ENCODE results near the gene AUTS2. TPM values are rescaled to one million over a fixed set of nuclear protein-coding genes. Genes with fewer than 3 reads are reported as not detected.

Gene AUTS2
- total RNA-seq, 5 donors from 2014 or later (not counting 1 experiment from before 2014, with no cell fraction given), result 10.6 to 66.2 (median 37.6) TPM

DNA sequence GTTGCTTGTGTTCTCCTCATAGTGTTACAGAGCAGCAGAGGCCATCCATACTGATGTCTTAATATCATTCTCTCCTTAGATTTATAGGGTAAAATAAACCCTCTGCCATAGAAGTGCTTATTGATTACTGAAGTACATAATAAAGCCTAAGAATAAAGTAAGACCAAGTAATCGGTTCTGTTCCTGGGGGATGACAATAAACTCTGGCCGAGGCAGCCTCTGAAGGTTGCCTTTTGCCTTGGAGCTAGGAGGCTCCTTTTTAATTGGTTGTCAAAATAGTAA lies 822.0 kb downstream of the AUTS2 start:
- Histone ChIP-seq H3K9me3 (no peaks in the 10 kb centered on the region), H3K27ac (ENCODE audit: low read length) (no peak overlapping the region), H3K4me3 (ENCODE audit: control insufficient read depth in 1 of 2, extremely low read depth in 1 of 2, low read length in 1 of 2) (no peak overlapping the region), H3K36me3 (ENCODE audit: control insufficient read depth in 2 of 2, extremely low read depth in 1 of 2, insufficient read depth in 1 of 2, low read length in 1 of 2) (no peaks in the 10 kb centered on the region), H3K27me3 (replicated peaks in 1 of 2; ENCODE audit: control insufficient read depth in 2 of 2, extremely low read depth in 1 of 2, insufficient read depth in 2 of 2, low read length in 1 of 2) (no peaks in the 10 kb centered on the region), H3K4me1 (ENCODE audit: control insufficient read depth in 1 of 2, extremely low read depth in 1 of 2, insufficient read depth in 2 of 2, low read length in 2 of 2) (no peaks in the 10 kb centered on the region)
- Mint-ChIP-seq H3K27ac (no peak overlapping the region), H3K4me1 (peaks cover 0 to 3% (median 0%) of the 10 kb centered on the region in 3 donors), H3K36me3 (no peaks in the 10 kb centered on the region), H3K4me3 (no peak overlapping the region), H3K9me3 (no peaks in the 10 kb centered on the region), H3K27me3 (peaks cover 0 to 3% of the 10 kb centered on the region in 2 donors)
- 60% methylated on average over 2 of the region's 2 CpGs for WGBS (ENCODE audit: insufficient coverage)
- ChIA-PET POLR2A (interaction anchor here in 1 of 2 donors (0.9 kb wide), 1 partner anchor 1851 kb away, joined by 4 read pairs; no protein-coding TSS in a partner anchor), CTCF (interaction anchor here in 1 of 2 donors (0.6 kb wide), 1 partner anchor 1241 kb away, joined by 3 read pairs; no protein-coding TSS in a partner anchor)
- DNase-seq (no peak), ATAC-seq (replicated peaks in 1 of 4) (no peak)

DNA sequence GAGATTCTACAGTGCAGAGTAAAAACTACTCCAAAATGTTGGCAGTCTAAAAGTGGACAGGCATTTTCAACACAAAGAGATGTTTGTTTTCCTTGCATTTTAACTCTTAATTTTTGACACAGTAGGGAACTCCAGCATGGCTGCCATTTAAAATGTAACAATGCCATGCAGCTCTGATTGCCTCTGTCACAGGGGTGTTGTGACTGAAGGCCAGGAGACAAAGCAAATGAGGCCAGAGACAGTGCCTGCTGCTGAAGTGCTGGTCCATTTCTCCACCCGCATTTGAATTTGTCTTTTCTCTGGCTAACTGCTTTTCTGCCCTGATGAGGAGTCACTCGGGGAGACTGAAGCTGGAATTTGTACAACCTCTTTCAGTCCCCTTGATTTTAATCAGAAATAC lies 823.0 kb downstream of the AUTS2 start:
- Mint-ChIP-seq H3K9me3 (no peaks in the 10 kb centered on the region), H3K27ac (no peak overlapping the region), H3K4me1 (no peaks in the 10 kb centered on the region), H3K4me3 (no peak overlapping the region), H3K27me3 (peaks cover 0 to 3% of the 10 kb centered on the region in 2 donors), H3K36me3 (no peaks in the 10 kb centered on the region)
- POLR2A ChIA-PET, result interaction anchor here in 1 of 2 donors (0.9 kb wide), 1 partner anchor 1852 kb away, joined by 4 read pairs; no protein-coding TSS in a partner anchor
- Histone ChIP-seq H3K36me3 (ENCODE audit: control insufficient read depth in 2 of 2, extremely low read depth in 1 of 2, insufficient read depth in 1 of 2, low read length in 1 of 2) (no peaks in the 10 kb centered on the region), H3K4me1 (ENCODE audit: control insufficient read depth in 1 of 2, extremely low read depth in 1 of 2, insufficient read depth in 2 of 2, low read length in 2 of 2) (no peaks in the 10 kb centered on the region), H3K9me3 (no peaks in the 10 kb centered on the region), H3K27me3 (replicated peaks in 1 of 2; ENCODE audit: control insufficient read depth in 2 of 2, extremely low read depth in 1 of 2, insufficient read depth in 2 of 2, low read length in 1 of 2) (no peaks in the 10 kb centered on the region), H3K4me3 (ENCODE audit: control insufficient read depth in 1 of 2, extremely low read depth in 1 of 2, low read length in 1 of 2) (no peak overlapping the region), H3K27ac (ENCODE audit: low read length) (no peak overlapping the region)
- CTCF ChIA-PET, result no interaction called here
- WGBS (ENCODE audit: insufficient coverage), result 100% methylated on average over 2 of the region's 2 CpGs
- ATAC-seq (replicated peaks in 1 of 4), result no peak
- no peak for DNase-seq

DNA sequence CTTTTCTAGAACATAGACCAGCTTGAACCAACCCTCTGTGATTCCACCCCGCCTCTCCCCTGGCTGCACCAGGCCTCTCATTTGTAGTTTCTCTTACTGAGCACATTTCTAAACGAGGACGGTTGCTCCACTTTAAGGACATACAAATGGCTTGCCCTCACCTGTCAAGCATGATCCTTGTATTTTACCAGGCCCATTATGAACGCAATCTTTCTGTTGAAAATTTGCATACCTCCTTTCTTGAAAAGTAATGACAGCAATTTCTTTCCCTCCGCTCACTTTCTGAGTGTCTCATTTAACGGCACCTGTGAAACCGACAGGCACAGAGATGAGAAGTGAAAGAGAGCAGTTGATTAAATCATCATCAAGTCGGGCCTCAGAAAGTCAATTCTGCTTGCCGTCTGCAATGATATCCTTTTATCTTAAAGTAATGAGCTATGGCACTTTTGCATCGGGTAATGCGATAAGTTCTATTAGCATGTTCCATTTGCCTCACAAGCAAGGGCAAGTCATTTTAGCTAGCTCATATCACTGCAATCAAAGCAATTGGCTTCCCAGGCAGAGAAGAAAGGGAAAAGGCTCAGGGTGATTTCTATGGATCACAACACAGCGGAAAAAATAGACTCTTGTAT lies 828.1 kb downstream of the AUTS2 start:
- no peaks in the 10 kb centered on the region for H3K9me3 ChIP-seq
- POLR2A ChIA-PET, result no interaction called here

DNA sequence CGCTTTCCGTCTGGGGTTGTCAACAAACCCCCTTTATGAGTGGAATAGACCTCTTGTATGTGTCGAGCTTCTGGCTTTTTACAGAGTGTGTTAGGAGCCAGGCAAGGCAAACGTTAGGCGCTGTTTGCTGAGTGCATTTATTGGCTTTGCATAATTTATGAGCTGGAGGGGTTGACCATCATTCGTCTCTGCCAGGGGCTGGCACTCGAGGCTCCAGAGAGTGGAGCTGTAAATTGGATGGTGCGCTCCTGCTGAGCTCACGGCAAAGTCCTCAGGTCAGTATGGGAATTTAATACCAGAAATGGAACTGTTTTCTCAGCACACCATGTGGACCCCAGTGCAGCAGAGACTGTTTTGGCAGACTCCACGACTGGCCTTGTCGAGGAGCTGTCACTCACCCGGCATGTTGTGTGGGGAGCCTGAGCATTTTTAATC lies 834.3 kb downstream of the AUTS2 start:
- POLR2A ChIA-PET, result interaction anchor here in 1 of 2 donors (0.6 kb wide), 1 partner anchor 245 kb away, joined by 7 read pairs; no protein-coding TSS in a partner anchor
- no peak overlapping the region for H3K4me3 Mint-ChIP-seq

More for the DNA sequence above, 828.1 kb downstream of the AUTS2 start:
- Histone ChIP-seq H3K36me3 (ENCODE audit: control insufficient read depth in 2 of 2, extremely low read depth in 1 of 2, insufficient read depth in 1 of 2, low read length in 1 of 2) (no peaks in the 10 kb centered on the region), H3K27me3 (replicated peaks in 1 of 2; ENCODE audit: control insufficient read depth in 2 of 2, extremely low read depth in 1 of 2, insufficient read depth in 2 of 2, low read length in 1 of 2) (no peaks in the 10 kb centered on the region), H3K4me3 (ENCODE audit: control insufficient read depth in 1 of 2, extremely low read depth in 1 of 2, low read length in 1 of 2) (no peak overlapping the region), H3K4me1 (ENCODE audit: control insufficient read depth in 1 of 2, extremely low read depth in 1 of 2, insufficient read depth in 2 of 2, low read length in 2 of 2) (no peaks in the 10 kb centered on the region), H3K27ac (ENCODE audit: low read length) (no peak overlapping the region)
- H3K4me3 Mint-ChIP-seq, result no peak overlapping the region
- no peaks in the 10 kb centered on the region for H3K36me3 Mint-ChIP-seq
- DNase-seq, result no peak
- 81% methylated on average over 5 of the region's 12 CpGs for WGBS (ENCODE audit: insufficient coverage)
- H3K27ac Mint-ChIP-seq, result no peak overlapping the region
- no peaks in the 10 kb centered on the region for H3K9me3 Mint-ChIP-seq
- ATAC-seq (replicated peaks in 1 of 4), result no peak
- CTCF ChIA-PET, result no interaction called here
- H3K27me3 Mint-ChIP-seq, result peaks cover 0 to 3% of the 10 kb centered on the region in 2 donors
- no peaks in the 10 kb centered on the region for H3K4me1 Mint-ChIP-seq

DNA sequence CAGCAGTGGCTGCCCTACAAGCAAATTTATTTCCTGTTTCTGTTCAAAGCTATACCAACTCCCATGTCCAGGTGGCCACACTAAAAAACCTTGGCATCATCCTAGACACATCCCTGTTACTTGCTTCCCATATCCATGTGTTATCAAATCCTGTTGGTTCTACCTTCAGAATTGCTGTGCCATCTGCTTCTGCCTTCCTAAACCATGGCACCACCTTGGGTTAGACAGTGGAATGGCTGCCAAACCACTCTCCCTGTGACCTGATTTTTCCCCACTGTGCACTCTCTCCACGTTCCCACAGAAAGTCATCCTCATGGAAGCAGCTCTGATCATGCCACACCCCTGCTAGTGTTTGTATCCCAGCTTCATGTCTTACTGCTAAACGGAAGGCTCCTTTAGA lies 836.1 kb downstream of the AUTS2 start:
- Histone ChIP-seq H3K4me3 (ENCODE audit: control insufficient read depth in 1 of 2, extremely low read depth in 1 of 2, low read length in 1 of 2) (no peak overlapping the region), H3K27ac (ENCODE audit: low read length) (no peak overlapping the region), H3K36me3 (ENCODE audit: control insufficient read depth in 2 of 2, extremely low read depth in 1 of 2, insufficient read depth in 1 of 2, low read length in 1 of 2) (no peaks in the 10 kb centered on the region), H3K9me3 (no peaks in the 10 kb centered on the region), H3K27me3 (replicated peaks in 1 of 2; ENCODE audit: control insufficient read depth in 2 of 2, extremely low read depth in 1 of 2, insufficient read depth in 2 of 2, low read length in 1 of 2) (no peaks in the 10 kb centered on the region), H3K4me1 (ENCODE audit: control insufficient read depth in 1 of 2, extremely low read depth in 1 of 2, insufficient read depth in 2 of 2, low read length in 2 of 2) (peaks cover 0 to 11% of the 10 kb centered on the region in 2 experiments)
- Mint-ChIP-seq H3K9me3 (no peaks in the 10 kb centered on the region), H3K27ac (no peak overlapping the region), H3K36me3 (no peaks in the 10 kb centered on the region), H3K4me1 (peaks cover 2 to 9% (median 9%) of the 10 kb centered on the region in 3 donors), H3K27me3 (no peaks in the 10 kb centered on the region), H3K4me3 (no peak overlapping the region)
- no peak for ATAC-seq (replicated peaks in 1 of 4)
- no peak for DNase-seq
- CTCF ChIA-PET, result no interaction called here
- POLR2A ChIA-PET, result no interaction called here
- no CpG with 5 or more reads among the region's 2 CpGs for WGBS (ENCODE audit: insufficient coverage)

More for the DNA sequence above, 834.3 kb downstream of the AUTS2 start:
- CTCF ChIA-PET, result no interaction called here
- Mint-ChIP-seq H3K27ac (no peak overlapping the region), H3K9me3 (no peaks in the 10 kb centered on the region), H3K36me3 (no peaks in the 10 kb centered on the region), H3K4me1 (peaks cover 2 to 9% (median 9%) of the 10 kb centered on the region in 3 donors), H3K27me3 (no peaks in the 10 kb centered on the region)
- no peak overlapping the region for H3K4me3 ChIP-seq (ENCODE audit: control insufficient read depth in 1 of 2, extremely low read depth in 1 of 2, low read length in 1 of 2)
- H3K27ac ChIP-seq (ENCODE audit: low read length), result no peak overlapping the region
- no peaks in the 10 kb centered on the region for H3K36me3 ChIP-seq (ENCODE audit: control insufficient read depth in 2 of 2, extremely low read depth in 1 of 2, insufficient read depth in 1 of 2, low read length in 1 of 2)
- no peak for DNase-seq
- H3K27me3 ChIP-seq (replicated peaks in 1 of 2; ENCODE audit: control insufficient read depth in 2 of 2, extremely low read depth in 1 of 2, insufficient read depth in 2 of 2, low read length in 1 of 2), result no peaks in the 10 kb centered on the region
- peaks cover 0 to 11% of the 10 kb centered on the region in 2 experiments for H3K4me1 ChIP-seq (ENCODE audit: control insufficient read depth in 1 of 2, extremely low read depth in 1 of 2, insufficient read depth in 2 of 2, low read length in 2 of 2)
- H3K9me3 ChIP-seq, result no peaks in the 10 kb centered on the region
- 97% methylated on average over 11 of the region's 12 CpGs for WGBS (ENCODE audit: insufficient coverage)
- no peak for ATAC-seq (replicated peaks in 1 of 4)

DNA sequence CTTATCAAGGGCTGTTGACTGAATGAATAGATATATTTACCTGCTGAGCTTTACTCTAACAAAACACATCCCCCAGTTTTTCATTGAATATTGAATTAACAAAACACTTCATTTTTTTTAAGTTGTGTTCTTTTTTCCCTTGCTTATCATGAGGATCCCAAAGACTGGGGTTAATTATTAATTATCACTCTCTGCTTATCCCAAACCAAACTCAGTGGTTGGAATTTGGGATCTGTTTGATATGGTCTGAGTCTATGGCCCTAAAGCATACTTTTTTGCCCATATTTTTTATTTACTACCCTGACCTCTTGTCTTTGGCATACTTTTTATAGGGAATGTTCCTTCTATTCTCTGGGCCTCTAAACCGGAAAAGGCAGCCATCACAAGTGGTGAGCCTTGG lies 836.5 kb downstream of the AUTS2 start:
- Histone ChIP-seq H3K27me3 (replicated peaks in 1 of 2; ENCODE audit: control insufficient read depth in 2 of 2, extremely low read depth in 1 of 2, insufficient read depth in 2 of 2, low read length in 1 of 2) (no peaks in the 10 kb centered on the region), H3K9me3 (no peaks in the 10 kb centered on the region), H3K36me3 (ENCODE audit: control insufficient read depth in 2 of 2, extremely low read depth in 1 of 2, insufficient read depth in 1 of 2, low read length in 1 of 2) (no peaks in the 10 kb centered on the region), H3K4me1 (ENCODE audit: control insufficient read depth in 1 of 2, extremely low read depth in 1 of 2, insufficient read depth in 2 of 2, low read length in 2 of 2) (peaks cover 0 to 11% of the 10 kb centered on the region in 2 experiments), H3K27ac (ENCODE audit: low read length) (no peak overlapping the region), H3K4me3 (ENCODE audit: control insufficient read depth in 1 of 2, extremely low read depth in 1 of 2, low read length in 1 of 2) (no peak overlapping the region)
- Mint-ChIP-seq H3K4me3 (no peak overlapping the region), H3K27me3 (no peaks in the 10 kb centered on the region), H3K27ac (no peak overlapping the region), H3K9me3 (no peaks in the 10 kb centered on the region), H3K36me3 (no peaks in the 10 kb centered on the region), H3K4me1 (peaks cover 2 to 9% (median 9%) of the 10 kb centered on the region in 3 donors)
- DNase-seq (no peak), ATAC-seq (replicated peaks in 1 of 4) (no peak)
- WGBS (ENCODE audit: insufficient coverage), result no CpG with 5 or more reads among the region's 1 CpG
- POLR2A ChIA-PET, result no interaction called here
- CTCF ChIA-PET, result no interaction called here

Data from T-cell (primary cell).